ENCODE data around the gene C17orf100. TPM values are rescaled to one million over a fixed set of nuclear protein-coding genes. Genes with fewer than 3 reads are reported as not detected.

Gene C17orf100
- total and polyA plus RNA-seq, 2 of the 13 experiments (the other 11 are each of a cell fraction or from before 2014, with no cell fraction given), result 3.6 to 8.7 TPM

GRCh38 chr17:6684881-6685767, 33.6 kb downstream of the C17orf100 start (continued):
- TF ChIP-seq ZNF687 (CRISPR knock-in tag; IDR thresholded peaks at IDR 0.05) (peak; percentile 19; the same call in 1 of the 2 replicates), ZNF724P (CRISPR knock-in tag; IDR thresholded peaks at IDR 0.05; ENCODE audit: borderline replicate concordance) (0 out of 2 replicates have a peak, but pooled peaks have one; percentile 7), POLR2A (IDR thresholded peaks at IDR 0.05; ENCODE audit: insufficient read depth in 1 of 2, low read depth in 2 of 2, low read length in 2 of 2) (peak in 1 of 2 experiments; percentile 38; a peak in 2 of 4 replicates), STAT5B (CRISPR knock-in tag; IDR thresholded peaks at IDR 0.05) (no peak), THYN1 (CRISPR knock-in tag; IDR thresholded peaks at IDR 0.05; ENCODE audit: borderline replicate concordance, low read depth) (no peak), CREB1 (IDR thresholded peaks at IDR 0.05) (no peak), CREB1 (CRISPR knock-in tag; IDR thresholded peaks at IDR 0.05) (no peak), POLR2AphosphoS5 (IDR thresholded peaks at IDR 0.05; ENCODE audit: low read depth, low read length) (peak; percentile 50; the same call in 1 of the 2 replicates), KDM4B (CRISPR knock-in tag; IDR thresholded peaks at IDR 0.05) (no peak), JUNB (CRISPR knock-in tag; IDR thresholded peaks at IDR 0.05; ENCODE audit: borderline replicate concordance) (no peak), ZNF224 (CRISPR knock-in tag; IDR thresholded peaks at IDR 0.05) (no peak), HNF4A (CRISPR knock-in tag; IDR thresholded peaks at IDR 0.05) (no peak), SNAPC2 (CRISPR knock-in tag; IDR thresholded peaks at IDR 0.05) (peak; percentile 84; the same call in 1 of the 2 replicates), ELF4 (CRISPR knock-in tag; IDR thresholded peaks at IDR 0.05; ENCODE audit: borderline replicate concordance) (no peak), AGO2 (optimal IDR thresholded peaks at IDR 0.05; ENCODE audit: low read depth, low read length) (peak; percentile 65), AKAP8 (CRISPR knock-in tag; IDR thresholded peaks at IDR 0.05) (0 out of 2 replicates have a peak, but pooled peaks have one; percentile 14), ZNF562 (CRISPR knock-in tag; IDR thresholded peaks at IDR 0.05; ENCODE audit: borderline replicate concordance) (no peak), ZNF205 (CRISPR knock-in tag; IDR thresholded peaks at IDR 0.05) (no peak), POLR2G (IDR thresholded peaks at IDR 0.05; ENCODE audit: low read depth, low read length) (peak; percentile 21; the same call in 1 of the 2 replicates)
- TF ChIP-seq, protein P1, sequence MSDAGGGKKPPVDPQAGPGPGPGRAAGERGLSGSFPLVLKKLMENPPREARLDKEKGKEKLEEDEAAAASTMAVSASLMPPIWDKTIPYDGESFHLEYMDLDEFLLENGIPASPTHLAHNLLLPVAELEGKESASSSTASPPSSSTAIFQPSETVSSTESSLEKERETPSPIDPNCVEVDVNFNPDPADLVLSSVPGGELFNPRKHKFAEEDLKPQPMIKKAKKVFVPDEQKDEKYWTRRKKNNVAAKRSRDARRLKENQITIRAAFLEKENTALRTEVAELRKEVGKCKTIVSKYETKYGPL (CRISPR knock-in tag; IDR thresholded peaks at IDR 0.05), result no peak
- TF ChIP-seq, protein P2, sequence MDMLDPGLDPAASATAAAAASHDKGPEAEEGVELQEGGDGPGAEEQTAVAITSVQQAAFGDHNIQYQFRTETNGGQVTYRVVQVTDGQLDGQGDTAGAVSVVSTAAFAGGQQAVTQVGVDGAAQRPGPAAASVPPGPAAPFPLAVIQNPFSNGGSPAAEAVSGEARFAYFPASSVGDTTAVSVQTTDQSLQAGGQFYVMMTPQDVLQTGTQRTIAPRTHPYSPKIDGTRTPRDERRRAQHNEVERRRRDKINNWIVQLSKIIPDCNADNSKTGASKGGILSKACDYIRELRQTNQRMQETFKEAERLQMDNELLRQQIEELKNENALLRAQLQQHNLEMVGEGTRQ (IDR thresholded peaks at IDR 0.05; ENCODE audit: low read depth, low read length), result no peak
- TF ChIP-seq, protein P2 (CRISPR knock-in tag; IDR thresholded peaks at IDR 0.05; ENCODE audit: borderline replicate concordance), result no peak
- TF ChIP-seq, protein P3, sequence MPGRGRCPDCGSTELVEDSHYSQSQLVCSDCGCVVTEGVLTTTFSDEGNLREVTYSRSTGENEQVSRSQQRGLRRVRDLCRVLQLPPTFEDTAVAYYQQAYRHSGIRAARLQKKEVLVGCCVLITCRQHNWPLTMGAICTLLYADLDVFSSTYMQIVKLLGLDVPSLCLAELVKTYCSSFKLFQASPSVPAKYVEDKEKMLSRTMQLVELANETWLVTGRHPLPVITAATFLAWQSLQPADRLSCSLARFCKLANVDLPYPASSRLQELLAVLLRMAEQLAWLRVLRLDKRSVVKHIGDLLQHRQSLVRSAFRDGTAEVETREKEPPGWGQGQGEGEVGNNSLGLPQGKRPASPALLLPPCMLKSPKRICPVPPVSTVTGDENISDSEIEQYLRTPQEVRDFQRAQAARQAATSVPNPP (CRISPR knock-in tag; IDR thresholded peaks at IDR 0.05), result no peak
